Tibial artery (tissue), 4 donors: Measurements from ENCODE around the gene SRD5A2.

Experiments
- DNase-seq, 2 donors: peaks; one replicate each; pipeline ENCODE4 v3.0.0-alpha.2; 2019
- H3K27ac ChIP-seq, 2 donors: fragments of 200-600 bp; sonication (generic) in 1 of 2; 1 replicate in 1 of 2; 2 replicates in 1 of 2; pipeline ENCODE4 v1.5.1; 2018 to 2019; ENCODE audit warnings: mild to moderate bottlenecking in 1 of 2
- H3K27me3 ChIP-seq, 2 donors: fragments of 200-600 bp; sonication (generic) in 1 of 2; one replicate each; pipeline versions ENCODE4 v1.5.1 to v1.6.0; 2016 to 2019
- H3K36me3 ChIP-seq, 3 donors: fragments of 200-600 bp; sonication (generic) in 2 of 3; one replicate each; pipeline ENCODE4 v1.5.1; 2016 to 2019; ENCODE audit warnings: mild to moderate bottlenecking in 2 of 3
- H3K4me1 ChIP-seq, 4 donors: fragments of 200-600 bp; sonication (generic) in 2 of 4; 1 replicate in 3 of 4; 2 replicates in 1 of 4; pipeline ENCODE4 v1.5.1; 2016 to 2019
- H3K4me3 ChIP-seq, 2 donors: fragments of 200-600 bp; sonication (generic) in 1 of 2; 1 replicate in 1 of 2; 2 replicates in 1 of 2; pipeline ENCODE4 v1.5.1; 2018 to 2019; ENCODE audit warnings: mild to moderate bottlenecking in 2 of 2
- H3K9me3 ChIP-seq, 3 donors: fragments of 200-600 bp; sonication (generic) in 1 of 3; one replicate each; pipeline ENCODE4 v1.5.1; 2016 to 2019
- CTCF ChIP-seq, 2 experiments: fragments of 200-600 bp in 1 of 2; fragments of 450-650 bp in 1 of 2; IDR thresholded peaks; one replicate each; pipeline ENCODE4 v1.5.1; 2017 to 2019; ENCODE audit warnings: antibody characterized with exemption in 2 of 2, mild to moderate bottlenecking in 1 of 2, moderate library complexity in 1 of 2
- intact Hi-C: fragments of 100-400 bp; cut with DNase I; formaldehyde crosslinking; loops from one replicate; pipeline ENCODE4 v1.15.0; 2023; ENCODE audit warnings: low total_unique reads

SRD5A2 gene

GRCh38 chr2:31483246-31483645 lies 97.5 kb downstream of the SRD5A2 start:
- no peaks in the 10 kb centered on the region for H3K9me3 ChIP-seq
- no peaks in the 10 kb centered on the region for H3K36me3 ChIP-seq
- H3K4me3 ChIP-seq = no peak overlapping the region
- no peaks in the 10 kb centered on the region for H3K4me1 ChIP-seq
- H3K27ac ChIP-seq = no peak overlapping the region
- peaks cover 0 to 5% of the 10 kb centered on the region in 2 donors for H3K27me3 ChIP-seq
- TF ChIP-seq CTCF (IDR thresholded peaks at IDR 0.05) = no peak
- intact Hi-C loops = no loop called here
- no peak for DNase-seq

- intact Hi-C loops = no loop called here
- Histone ChIP-seq H3K27ac (no peak overlapping the region), H3K4me1 (no peaks in the 10 kb centered on the region), H3K27me3 (no peaks in the 10 kb centered on the region), H3K9me3 (no peaks in the 10 kb centered on the region), H3K4me3 (no peak overlapping the region), H3K36me3 (no peaks in the 10 kb centered on the region)
- no peak for TF ChIP-seq CTCF (IDR thresholded peaks at IDR 0.05)
- DNase-seq = no peak
Measured at GRCh38 chr2:31476511-31477180, 104.1 kb downstream of the SRD5A2 start.

GRCh38 chr2:31475692-31476091 lies 105.0 kb downstream of the SRD5A2 start:
- Histone ChIP-seq H3K9me3 (no peaks in the 10 kb centered on the region), H3K4me3 (no peak overlapping the region), H3K4me1 (no peaks in the 10 kb centered on the region), H3K27me3 (no peaks in the 10 kb centered on the region), H3K27ac (no peak overlapping the region), H3K36me3 (no peaks in the 10 kb centered on the region)
- DNase-seq = no peak
- intact Hi-C loops = no loop called here
- TF ChIP-seq CTCF (IDR thresholded peaks at IDR 0.05) = no peak

- no peak for TF ChIP-seq CTCF (IDR thresholded peaks at IDR 0.05)
- Histone ChIP-seq H3K36me3 (no peaks in the 10 kb centered on the region), H3K9me3 (no peaks in the 10 kb centered on the region), H3K27me3 (no peaks in the 10 kb centered on the region), H3K27ac (no peak overlapping the region), H3K4me3 (no peak overlapping the region), H3K4me1 (no peaks in the 10 kb centered on the region)
- no peak for DNase-seq
- intact Hi-C loops = no loop called here
Measured at GRCh38 chr2:31474296-31474695, 106.4 kb downstream of the SRD5A2 start.
